HepG2 (cell line): Measurements from ENCODE around the gene MTTP. TPM values are rescaled to one million over a fixed set of nuclear protein-coding genes. Genes with fewer than 3 reads are reported as not detected.

ENCODE experiments used
- ATAC-seq: fragments of 200-7000 bp; cut with Tn5 transposase; 3 replicates; pipeline ENCODE4 v1.9.1; 2020; ENCODE audit warnings: mild to moderate bottlenecking, moderate library complexity
- BruUV-seq: library from RNA; stranded (reverse); fragments of 400-500 nt; replicated peaks from 2 replicates; lab custom pipeline; 2021; lab: Mats Ljungman, UMichigan
- CTCF ChIA-PET: fragments of 300-600 bp; formaldehyde crosslinking; extraction: SDS; loops from one replicate; lab custom pipeline; 2021; ENCODE audit warnings: low total read pairs, inconsistent platforms, low intra/inter-chr PET ratio; lab: Yijun Ruan, JAX
- POLR2A ChIA-PET: fragments of 350-600 bp; sonication (Branson Sonifier 250); formaldehyde crosslinking; loops from one replicate; lab custom pipeline; 2020; ENCODE audit warnings: antibody characterized with exemption, inconsistent platforms; lab: Yijun Ruan, JAX
- DNase-seq: peaks from one replicate; pipeline ENCODE4 v3.0.0-alpha.2; 2015; ENCODE audit warnings: low spot score
- FAIRE-seq: peaks from 3 replicates; lab custom pipeline; 2011; peaks lifted over from hg19 to GRCh38; lab: Jason Lieb, UNC
- H2AFZ ChIP-seq: one replicate; pipeline ENCODE4 v1.6.1; 2011; ENCODE audit warnings: low read length, inconsistent platforms
- H3K27ac ChIP-seq: fragments of 300-600 bp; 3 replicates; pipeline ENCODE4 v1.8.0; 2011; ENCODE audit warnings: mixed run types, mild to moderate bottlenecking, mixed read lengths, low read length, inconsistent platforms; ENCODE audit not compliant: insufficient read depth; ENCODE audit errors: extremely low read length
- H3K27me3 ChIP-seq, 2 experiments: fragments of 200-600 bp in 1 of 2; 2 replicates in 1 of 2; 3 replicates in 1 of 2; pipeline versions ENCODE4 v1.6.0 to v1.8.0; 2011; ENCODE audit warnings: low read length in 2 of 2, mild to moderate bottlenecking in 2 of 2, moderate library complexity in 2 of 2, inconsistent platforms in 1 of 2; ENCODE audit not compliant: insufficient read depth in 2 of 2, control insufficient read depth in 1 of 2
- H3K36me3 ChIP-seq, 2 experiments: fragments of 200-600 bp in 1 of 2; replicated peaks in 1 of 2; 2 replicates in 1 of 2; 3 replicates in 1 of 2; pipeline versions ENCODE4 v1.5.1 to v1.8.0; 2011; ENCODE audit warnings: low read length in 2 of 2, inconsistent platforms in 1 of 2; ENCODE audit not compliant: insufficient read depth in 2 of 2, control insufficient read depth in 1 of 2
- H3K4me1 ChIP-seq: 2 replicates; pipeline ENCODE4 v1.5.1; 2012; ENCODE audit warnings: low read length, inconsistent platforms; ENCODE audit not compliant: insufficient read depth
- H3K4me2 ChIP-seq: 2 replicates; pipeline ENCODE4 v1.6.0; 2011; ENCODE audit warnings: low read depth, low read length, inconsistent platforms
- H3K4me3 ChIP-seq, 3 experiments: fragments of 200-600 bp in 1 of 3; sonication (generic), shearing (Covaris generic) in 1 of 3; replicated peaks in 1 of 3; 2 replicates each; pipeline ENCODE4 v1.5.1; 2011 to 2016; ENCODE audit warnings: low read length in 3 of 3, inconsistent platforms in 2 of 3, low read depth in 2 of 3, mild to moderate bottlenecking in 2 of 3, control low read depth in 1 of 3, mixed read lengths in 1 of 3; ENCODE audit not compliant: insufficient read depth in 1 of 3
- H3K79me2 ChIP-seq: one replicate; pipeline ENCODE4 v1.6.1; 2011; ENCODE audit warnings: low read length, inconsistent platforms; ENCODE audit not compliant: insufficient read depth
- H3K9ac ChIP-seq: 2 replicates; pipeline ENCODE4 v1.6.0; 2011; ENCODE audit warnings: mild to moderate bottlenecking, low read depth, low read length, inconsistent platforms; ENCODE audit not compliant: insufficient read depth
- H3K9me3 ChIP-seq: 2 replicates; pipeline ENCODE4 v1.5.1; 2012; ENCODE audit warnings: mild to moderate bottlenecking, low read length
- H4K20me1 ChIP-seq: 2 replicates; pipeline ENCODE4 v1.6.0; 2011; ENCODE audit warnings: inconsistent platforms, mild to moderate bottlenecking, low read length, moderate library complexity; ENCODE audit not compliant: insufficient read depth
- FOXC1 ChIP-seq: sonication (generic); formaldehyde crosslinking; IDR thresholded peaks from 2 replicates; pipeline ENCODE4 v1.8.0; 2022; ENCODE audit warnings: mild to moderate bottlenecking, missing genetic modification reagents, borderline replicate concordance
- FOXK1 ChIP-seq: sonication (generic); formaldehyde crosslinking; IDR thresholded peaks from 2 replicates; pipeline ENCODE4 v1.4.0; 2020; ENCODE audit warnings: low read depth, missing genetic modification reagents, borderline replicate concordance
- GATA4 ChIP-seq: sonication (generic); IDR thresholded peaks from 2 replicates; pipeline ENCODE4 v1.6.1; 2016; ENCODE audit warnings: antibody characterized with exemption, low read depth, borderline replicate concordance
- KDM5B ChIP-seq: sonication (generic); formaldehyde crosslinking; IDR thresholded peaks from 2 replicates; pipeline ENCODE4 v1.4.0; 2020; ENCODE audit warnings: missing genetic modification reagents, mild to moderate bottlenecking, borderline replicate concordance
- MED13 ChIP-seq: sonication (generic); formaldehyde crosslinking; IDR thresholded peaks from 2 replicates; pipeline ENCODE4 v1.5.0; 2020; ENCODE audit warnings: missing genetic modification reagents
- MTA3 ChIP-seq: sonication (generic); formaldehyde crosslinking; IDR thresholded peaks from 2 replicates; pipeline ENCODE4 v1.4.0; 2020; ENCODE audit warnings: missing genetic modification reagents
- MYNN ChIP-seq: sonication (generic); formaldehyde crosslinking; IDR thresholded peaks from 2 replicates; pipeline ENCODE4 v1.4.0; 2020; ENCODE audit warnings: mild to moderate bottlenecking, low read depth, missing genetic modification reagents
- PHF8 ChIP-seq: sonication (generic); formaldehyde crosslinking; IDR thresholded peaks from 2 replicates; pipeline ENCODE4 v1.5.0; 2020; ENCODE audit warnings: missing genetic modification reagents
- RFX1 ChIP-seq: fragments of 450-650 bp; IDR thresholded peaks from 2 replicates; pipeline ENCODE4 v1.6.1; 2017
- THAP9 ChIP-seq: sonication (generic); formaldehyde crosslinking; IDR thresholded peaks from 2 replicates; pipeline ENCODE4; 2020; ENCODE audit warnings: missing genetic modification reagents, mild to moderate bottlenecking, borderline replicate concordance
- USF2 ChIP-seq, 2 experiments: sonication (generic) in 1 of 2; formaldehyde crosslinking in 1 of 2; IDR thresholded peaks; 2 replicates each; pipeline versions ENCODE4 v1.5.1 to v1.6.1; 2011 to 2020; ENCODE audit warnings: borderline replicate concordance in 1 of 2, low read depth in 1 of 2, low read length in 1 of 2, mild to moderate bottlenecking in 1 of 2, missing genetic modification reagents in 1 of 2, moderate library complexity in 1 of 2
- ZNF510 ChIP-seq: sonication (generic); formaldehyde crosslinking; IDR thresholded peaks from 2 replicates; pipeline ENCODE4 v1.4.0; 2020; ENCODE audit warnings: low read depth, mild to moderate bottlenecking, missing genetic modification reagents
- ZNF720 ChIP-seq: sonication (generic); formaldehyde crosslinking; IDR thresholded peaks from 2 replicates; pipeline ENCODE4 v1.4.0; 2020; ENCODE audit warnings: missing genetic modification reagents
- ZNF768 ChIP-seq: sonication (generic); formaldehyde crosslinking; IDR thresholded peaks from 2 replicates; pipeline ENCODE4 v1.4.0; 2020; ENCODE audit warnings: missing genetic modification reagents
- ZNF883 ChIP-seq: sonication (generic); formaldehyde crosslinking; IDR thresholded peaks from 2 replicates; pipeline ENCODE4 v1.5.1; 2020; ENCODE audit warnings: mild to moderate bottlenecking, missing genetic modification reagents; ENCODE audit errors: not compliant biosample characterization
- WGBS: methylation state at CpG from one replicate; pipeline ENCODE4 v1.1.6; 2017; ENCODE audit warnings: low lambda C conversion rate; 5-methylcytosine and 5-hydroxymethylcytosine counted together
- in situ Hi-C: cut with HindIII; loops from 2 replicates; pipeline ENCODE4 v1.10.0; 2017; ENCODE audit warnings: low pct_unique_long_range_greater_than_20kb; ENCODE audit not compliant: extremely low pct_ligation_motif_present
- intact Hi-C: fragments of 100-400 bp; cut with micrococcal nuclease; formaldehyde crosslinking; loops from one replicate; pipeline ENCODE4 v1.10.0; 2022; ENCODE audit not compliant: unreplicated experiment
- polyA plus RNA-seq, 8 experiments: library from polyadenylated mRNA; depleted of rRNA in 3 of 8; stranded (reverse) in 7 of 8; unstranded in 1 of 8; fragments of >200 nt; fragmentation: Illumina TruSeq in 4 of 8; extraction: Trizol in 4 of 8; gene quantifications; 2 replicates each; pipeline versions ENCODE4 v1.2.1 to v1.2.3, GENCODE V29; 2011 to 2016; ENCODE audit warnings: low read depth in 4 of 8, missing spikeins in 1 of 8, mixed read lengths in 1 of 8; ENCODE audit not compliant: insufficient read depth in 1 of 8
- total RNA-seq, 5 experiments: library from RNA; depleted of rRNA; stranded (reverse); fragments of >200 nt; fragmentation: Illumina TruSeq; extraction: Trizol; gene quantifications; 2 replicates each; pipeline ENCODE4 v1.2.3, GENCODE V29; 2016; ENCODE audit warnings: low read depth in 1 of 5

MTTP gene
- total and polyA plus RNA-seq, 2 of the 13 experiments (the other 11 are each of a cell fraction or from before 2014, with no cell fraction given), result 84.7 to 102 TPM

GRCh38 chr4:99586797-99587196, 12.2 kb downstream of the MTTP start:
- no TSS peak for BruUV-seq
- H3K27me3 ChIP-seq, result no peaks in the 10 kb centered on the region; a peak in 1 of 5 replicates
- POLR2A ChIA-PET, result no interaction called here
- H3K4me1 ChIP-seq, result no peaks in the 10 kb centered on the region
- H3K36me3 ChIP-seq, result peaks cover 5 to 65% of the 10 kb centered on the region in 2 experiments
- WGBS, result 67% methylated on average over 1 of the region's 1 CpG
- no peaks in the 10 kb centered on the region for H3K9me3 ChIP-seq
- DNase-seq (no peak), FAIRE-seq (no peak), ATAC-seq (no peak)
- intact Hi-C loops, result no loop called here
- CTCF ChIA-PET, result no interaction called here
- no peak overlapping the region for H2AFZ ChIP-seq
- in situ Hi-C loops, result no loop called here
- no peak overlapping the region for H3K4me2 ChIP-seq
- no peak overlapping the region for H3K4me3 ChIP-seq
- H4K20me1 ChIP-seq, result no peaks in the 10 kb centered on the region
- no peak for TF ChIP-seq ZNF883 (CRISPR knock-in tag)
- no peak for TF ChIP-seq MTA3 (CRISPR knock-in tag)
- no peak for TF ChIP-seq KDM5B (CRISPR knock-in tag)
- TF ChIP-seq USF2 (IDR thresholded peaks at IDR 0.05; ENCODE audit: low read depth, low read length), result no peak
- TF ChIP-seq USF2 (CRISPR knock-in tag; IDR thresholded peaks at IDR 0.05; ENCODE audit: borderline replicate concordance), result no peak
- H3K27ac ChIP-seq, result no peak overlapping the region
- H3K79me2 ChIP-seq, result no peaks in the 10 kb centered on the region
- H3K9ac ChIP-seq, result no peak overlapping the region

- Histone ChIP-seq H4K20me1 (no peaks in the 10 kb centered on the region), H3K4me1 (no peaks in the 10 kb centered on the region), H3K9ac (no peak overlapping the region), H3K4me3 (no peak overlapping the region), H3K9me3 (no peaks in the 10 kb centered on the region), H3K4me2 (no peak overlapping the region), H3K27me3 (no peaks in the 10 kb centered on the region; a peak in 1 of 5 replicates), H3K27ac (no peak overlapping the region), H3K36me3 (peaks cover 5 to 63% of the 10 kb centered on the region in 2 experiments), H3K79me2 (no peaks in the 10 kb centered on the region), H2AFZ (no peak overlapping the region)
- FAIRE-seq, result no peak
- intact Hi-C loops, result no loop called here
- no peak for ATAC-seq
- ChIA-PET CTCF (no interaction called here), POLR2A (interaction anchor here (1.3 kb wide), 1 partner anchor 24 kb away, joined by 4 read pairs; the partner anchor contains the start of gene TRMT10A)
- DNase-seq, result no peak
- no TSS peak for BruUV-seq
- in situ Hi-C loops, result no loop called here
- TF ChIP-seq ZNF768 (CRISPR knock-in tag) (no peak), MYNN (CRISPR knock-in tag) (no peak), THAP9 (CRISPR knock-in tag) (no peak), MED13 (CRISPR knock-in tag) (no peak), RFX1 (no peak), FOXK1 (no peak), ZNF720 (CRISPR knock-in tag) (no peak), ZNF510 (CRISPR knock-in tag) (no peak), GATA4 (no peak), PHF8 (no peak), FOXC1 (CRISPR knock-in tag) (no peak)
These were observed 12.7 kb downstream of the MTTP start for GRCh38 chr4:99587309-99587708.
